Esophagus squamous epithelium (tissue), 4 donors: ENCODE measurements around the gene PRKCB.

Experiments
- CTCF ChIP-seq, 6 experiments: fragments of 450-650 bp in 4 of 6; fragments of 200-600 bp in 2 of 6; sonication (generic) in 2 of 6; IDR thresholded peaks; one replicate each; pipeline ENCODE4 v1.5.1; 2016 to 2019; ENCODE audit warnings: antibody characterized with exemption in 6 of 6, mild to moderate bottlenecking in 4 of 6, moderate library complexity in 4 of 6
- POLR2A ChIP-seq, 4 donors: fragments of 450-650 bp; IDR thresholded peaks; one replicate each; pipeline ENCODE4 v1.6.1; 2017; ENCODE audit warnings: antibody characterized with exemption in 4 of 4, mild to moderate bottlenecking in 4 of 4, moderate library complexity in 3 of 4

DNA sequence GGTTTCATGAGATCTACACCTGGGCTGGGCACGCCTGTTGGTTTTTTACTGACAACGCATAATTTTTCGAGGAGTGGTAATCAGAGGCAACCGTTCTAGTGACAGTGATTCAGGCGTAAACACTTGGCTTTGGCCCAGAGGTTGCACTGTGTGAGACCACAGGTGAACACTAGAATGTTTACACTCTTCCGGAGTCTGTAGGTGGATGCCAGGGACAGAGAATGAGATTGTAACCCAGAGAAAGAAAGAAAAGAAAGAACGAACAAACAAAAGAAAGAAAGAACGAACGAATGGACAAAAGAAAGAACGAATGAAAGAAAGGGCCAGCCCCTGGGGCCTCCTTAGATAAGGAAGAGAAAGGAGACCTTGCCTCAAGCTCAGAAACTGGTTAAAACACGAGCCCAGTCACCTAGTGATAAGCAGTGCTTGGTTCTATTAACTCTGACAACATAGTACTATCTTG, 113.2 kb downstream of the PRKCB start:
- TF ChIP-seq CTCF (IDR thresholded peaks at IDR 0.05) (no peak), POLR2A (IDR thresholded peaks at IDR 0.05) (no peak)
